ENCODE results near the gene GCH1.

GRCh38 chr14:54901380-54902142 lies 1.1 kb downstream of the GCH1 start:
- no peak for TF ChIP-seq GATA3 (IDR thresholded peaks at IDR 0.05; ENCODE audit: low read depth, low read length)
- peak; percentile 46; the same call in 1 of the 2 replicates for TF ChIP-seq GATA2 (IDR thresholded peaks at IDR 0.05; ENCODE audit: low read depth, low read length)
